H1 (cell line): ENCODE data around the gene IFNB1. TPM values are rescaled to one million over a fixed set of nuclear protein-coding genes. Genes with fewer than 3 reads are reported as not detected.

ENCODE experiments used
- CTCF ChIA-PET: fragments of 300-600 bp; sonication (Branson Sonifier 250); formaldehyde crosslinking; loops from one replicate; lab custom pipeline; 2021; ENCODE audit not compliant: partially characterized antibody; lab: Charles Lee
- POLR2A ChIA-PET: fragments of 300-600 bp; sonication (Branson Sonifier 250); formaldehyde crosslinking; loops from one replicate; lab custom pipeline; 2021; ENCODE audit warnings: inconsistent platforms; ENCODE audit not compliant: partially characterized antibody; lab: Charles Lee
- DNase-seq, 2 experiments: peaks; one replicate each; pipeline versions ENCODE4 v3.0.0 to v3.0.0-alpha.2; 2010 to 2022; ENCODE audit warnings: low spot score in 2 of 2, low read depth in 1 of 2, mixed read lengths in 1 of 2
- FAIRE-seq: peaks from 2 replicates; lab custom pipeline; 2011; peaks lifted over from hg19 to GRCh38; lab: Jason Lieb, UNC
- H2AFZ ChIP-seq: 2 replicates; pipeline ENCODE4 v1.8.1; 2012; ENCODE audit warnings: low read length, inconsistent platforms
- H2AK5ac ChIP-seq: 2 replicates; pipeline ENCODE4 v1.6.1; 2013; ENCODE audit warnings: low read depth, low read length
- H2BK120ac ChIP-seq: replicated peaks from 2 replicates; pipeline ENCODE3; 2013; ENCODE audit warnings: low read depth, low read length, inconsistent platforms
- H2BK12ac ChIP-seq: 2 replicates; pipeline ENCODE4 v1.6.1; 2013; ENCODE audit warnings: low read depth, low read length
- H2BK15ac ChIP-seq: 2 replicates; pipeline ENCODE4 v1.6.1; 2013; ENCODE audit warnings: low read length
- H2BK20ac ChIP-seq: 2 replicates; pipeline ENCODE4 v1.6.1; 2013; ENCODE audit warnings: low read length
- H2BK5ac ChIP-seq: 2 replicates; pipeline ENCODE4 v1.6.1; 2013; ENCODE audit warnings: low read depth, low read length
- H3K14ac ChIP-seq: 2 replicates; pipeline ENCODE4 v1.6.1; 2013; ENCODE audit warnings: inconsistent platforms; ENCODE audit not compliant: insufficient read length
- H3K18ac ChIP-seq: 2 replicates; pipeline ENCODE4 v1.6.1; 2013; ENCODE audit warnings: low read length; ENCODE audit errors: extremely low read depth
- H3K23ac ChIP-seq: 2 replicates; pipeline ENCODE4 v1.6.1; 2013; ENCODE audit warnings: inconsistent platforms; ENCODE audit not compliant: insufficient read length
- H3K23me2 ChIP-seq: 2 replicates; pipeline ENCODE4 v1.6.1; 2013; ENCODE audit warnings: low read depth, low read length
- H3K27ac ChIP-seq: 2 replicates; pipeline ENCODE4 v1.6.1; 2011; ENCODE audit warnings: low read depth, low read length, inconsistent platforms
- H3K27me3 ChIP-seq, 4 experiments: replicated peaks in 1 of 4; 1 replicate in 1 of 4; 2 replicates in 3 of 4; pipeline versions ENCODE4 v1.6.1 to v1.8.1; 2011 to 2013; ENCODE audit warnings: low read length in 3 of 4, mild to moderate bottlenecking in 3 of 4, inconsistent platforms in 2 of 4, mixed read lengths in 2 of 4, moderate library complexity in 1 of 4; ENCODE audit not compliant: control insufficient read depth in 3 of 4, insufficient read depth in 3 of 4; ENCODE audit errors: extremely low read depth in 1 of 4
- H3K36me3 ChIP-seq, 4 experiments: 2 replicates each; pipeline versions ENCODE4 v1.6.1 to v1.8.1; 2011 to 2013; ENCODE audit warnings: mild to moderate bottlenecking in 4 of 4, low read length in 3 of 4, moderate library complexity in 2 of 4, control low read depth in 1 of 4, inconsistent platforms in 1 of 4; ENCODE audit not compliant: insufficient read depth in 4 of 4, control insufficient read depth in 2 of 4
- H3K4ac ChIP-seq: replicated peaks from 2 replicates; pipeline ENCODE3; 2013; ENCODE audit warnings: low read length, low read depth, mixed read lengths, inconsistent platforms; ENCODE audit not compliant: insufficient read length
- H3K4me1 ChIP-seq, 4 experiments: replicated peaks in 1 of 4; 1 replicate in 1 of 4; 2 replicates in 3 of 4; pipeline versions ENCODE4 v1.6.1 to v1.8.1; 2011 to 2013; ENCODE audit warnings: low read length in 3 of 4, inconsistent platforms in 2 of 4, mixed read lengths in 1 of 4; ENCODE audit not compliant: insufficient read depth in 4 of 4, control insufficient read depth in 3 of 4
- H3K4me2 ChIP-seq, 2 experiments: 2 replicates each; pipeline versions ENCODE4 v1.6.1 to v1.8.1; 2011 to 2013; ENCODE audit warnings: low read depth in 2 of 2, low read length in 2 of 2, control low read depth in 1 of 2, inconsistent platforms in 1 of 2, mild to moderate bottlenecking in 1 of 2; ENCODE audit not compliant: insufficient read depth in 1 of 2
- H3K4me3 ChIP-seq, 4 experiments: fragments of 200-600, 300-600 bp in 1 of 4; sonication (generic), shearing (Covaris generic), sonication (Bioruptor Twin) in 1 of 4; 2 replicates each; pipeline versions ENCODE4 v1.5.1 to v1.8.1; 2011 to 2016; ENCODE audit warnings: low read length in 4 of 4, low read depth in 3 of 4, control low read depth in 2 of 4, inconsistent platforms in 2 of 4, mild to moderate bottlenecking in 2 of 4, mixed read lengths in 1 of 4, moderate library complexity in 1 of 4; ENCODE audit not compliant: insufficient read depth in 2 of 4; ENCODE audit errors: extremely low read depth in 1 of 4
- H3K56ac ChIP-seq: replicated peaks from 2 replicates; pipeline ENCODE3; 2013; ENCODE audit warnings: low read depth, mild to moderate bottlenecking, mixed read lengths, low read length, inconsistent platforms; ENCODE audit not compliant: insufficient read length
- H3K79me1 ChIP-seq: 2 replicates; pipeline ENCODE4 v1.6.1; 2013; ENCODE audit warnings: low read depth, low read length, control low read depth
- H3K79me2 ChIP-seq, 2 experiments: 2 replicates each; pipeline versions ENCODE4 v1.6.1 to v1.8.1; 2012 to 2013; ENCODE audit warnings: low read length in 2 of 2, mild to moderate bottlenecking in 2 of 2, inconsistent platforms in 1 of 2; ENCODE audit not compliant: insufficient read depth in 2 of 2, control insufficient read depth in 1 of 2
- H3K9ac ChIP-seq, 4 experiments: replicated peaks in 1 of 4; 1 replicate in 1 of 4; 2 replicates in 3 of 4; pipeline versions ENCODE4 v1.6.1 to v1.8.1; 2011 to 2013; ENCODE audit warnings: low read depth in 3 of 4, low read length in 3 of 4, control low read depth in 2 of 4, mild to moderate bottlenecking in 2 of 4, moderate library complexity in 2 of 4, inconsistent platforms in 1 of 4; ENCODE audit errors: extremely low read depth in 1 of 4
- H3K9me3 ChIP-seq, 2 experiments: 2 replicates each; pipeline versions ENCODE4 v1.6.1 to v1.8.1; 2012 to 2013; ENCODE audit warnings: mild to moderate bottlenecking in 2 of 2, moderate library complexity in 2 of 2, control low read depth in 1 of 2, inconsistent platforms in 1 of 2, low read depth in 1 of 2, low read length in 1 of 2, mixed read lengths in 1 of 2; ENCODE audit not compliant: insufficient read depth in 2 of 2
- H4K20me1 ChIP-seq, 2 experiments: replicated peaks in 1 of 2; 2 replicates each; pipeline versions ENCODE3 to v1.8.1; 2011 to 2013; ENCODE audit warnings: inconsistent platforms in 2 of 2, low read length in 2 of 2, mild to moderate bottlenecking in 1 of 2; ENCODE audit not compliant: insufficient read depth in 2 of 2, control insufficient read depth in 1 of 2
- H4K5ac ChIP-seq: 2 replicates; pipeline ENCODE4 v1.6.1; 2013; ENCODE audit warnings: low read length, low read depth, mixed read lengths, inconsistent platforms; ENCODE audit not compliant: insufficient read length
- H4K8ac ChIP-seq: 2 replicates; pipeline ENCODE4 v1.8.0; 2013; ENCODE audit warnings: mild to moderate bottlenecking, moderate library complexity, low read length, inconsistent platforms; ENCODE audit not compliant: insufficient read depth; ENCODE audit errors: extremely low read depth
- H4K91ac ChIP-seq: replicated peaks from 2 replicates; pipeline ENCODE3; 2013; ENCODE audit warnings: low read length, mixed read lengths, inconsistent platforms; ENCODE audit not compliant: insufficient read length
- ATF3 ChIP-seq: IDR thresholded peaks from 2 replicates; pipeline ENCODE4 v1.6.1; 2011; ENCODE audit warnings: low read depth, mild to moderate bottlenecking, low read length; ENCODE audit not compliant: insufficient read depth
- BACH1 ChIP-seq: IDR thresholded peaks from 2 replicates; pipeline ENCODE4 v1.6.1; 2012; ENCODE audit warnings: low read length, improper control_type of control experiment
- CTBP2 ChIP-seq: IDR thresholded peaks from 2 replicates; pipeline ENCODE4 v1.7.0; 2011; ENCODE audit warnings: borderline replicate concordance, mild to moderate bottlenecking, moderate library complexity, mixed read lengths, low read length; ENCODE audit not compliant: insufficient read depth, insufficient read length
- FOSL1 ChIP-seq: IDR thresholded peaks from 2 replicates; pipeline ENCODE4 v1.6.1; 2011; ENCODE audit warnings: mild to moderate bottlenecking, low read depth, low read length, moderate library complexity; ENCODE audit not compliant: insufficient read depth
- USF2 ChIP-seq: IDR thresholded peaks from 2 replicates; pipeline ENCODE4 v1.6.1; 2011; ENCODE audit warnings: low read length, improper control_type of control experiment
- ZNF274 ChIP-seq: IDR thresholded peaks from 2 replicates; pipeline ENCODE4 v1.7.0; 2012; ENCODE audit warnings: low read length, borderline replicate concordance; ENCODE audit errors: extremely low read depth
- WGBS, 2 experiments: shearing (Covaris generic) in 1 of 2; methylation state at CpG; one replicate each; pipeline versions ENCODE4 v1.1.6 to v1.1.7; 2013 to 2015; ENCODE audit warnings: low lambda C conversion rate in 2 of 2, mixed read lengths in 2 of 2, inconsistent platforms in 1 of 2, low coverage in 1 of 2, missing lambda C conversion rate in 1 of 2; ENCODE audit not compliant: insufficient replicate concordance in 2 of 2, insufficient coverage in 1 of 2, insufficient read length in 1 of 2; ENCODE audit errors: extremely low coverage in 1 of 2, missing lambda C conversion rate in 1 of 2; 5-methylcytosine and 5-hydroxymethylcytosine counted together
- polyA plus RNA-seq, 7 experiments: library from polyadenylated mRNA; depleted of rRNA in 3 of 7; stranded (reverse) in 5 of 7; unstranded in 2 of 7; fragments of >200 nt in 5 of 7; fragments of 200-250 nt in 2 of 7; gene quantifications; 1 replicate in 5 of 7; 2 replicates in 1 of 7; 4 replicates in 1 of 7; pipeline versions ENCODE4 v1.2.1 to v1.2.3, GENCODE V29; 2011 to 2013; ENCODE audit warnings: missing spikeins in 2 of 7, mixed read lengths in 2 of 7
- total RNA-seq: library from RNA; stranded (reverse); fragmentation: NEBNext Ultra II Directional; extraction: Animal tissue kit (Norgen Biotek cat#: 25700); gene quantifications from 2 replicates; pipeline ENCODE4 v1.2.1, GENCODE V29; 2021

IFNB1 gene
- total and polyA plus RNA-seq, 2 of the 8 experiments (the other 6 are each of a cell fraction or from before 2014, with no cell fraction given), result not detected

- no peak overlapping the region for H2BK12ac ChIP-seq
- H2AFZ ChIP-seq, result 0 out of 2 replicates have a peak overlapping the region, but pooled peaks have one; percentile 27
- H3K23me2 ChIP-seq, result no peaks in the 10 kb centered on the region
- no peak for FAIRE-seq
- no peak overlapping the region for H4K5ac ChIP-seq
- no peaks in the 10 kb centered on the region for H3K9me3 ChIP-seq
- no peaks in the 10 kb centered on the region for H3K4me1 ChIP-seq
- H3K56ac ChIP-seq, result no peak overlapping the region
- H3K23ac ChIP-seq, result no peak overlapping the region
- no peaks in the 10 kb centered on the region for H3K79me1 ChIP-seq
- no peak overlapping the region for H3K4ac ChIP-seq
- no peak for TF ChIP-seq ATF3
- TF ChIP-seq ZNF274, result no peak
- no peak for TF ChIP-seq USF2
- TF ChIP-seq FOSL1, result no peak
- no peak for TF ChIP-seq BACH1
- no peak for TF ChIP-seq CTBP2
- TF ChIP-seq, all 59 proteins: peak for 0
- H3K27ac ChIP-seq, result no peak overlapping the region
- no peak overlapping the region for H2BK20ac ChIP-seq
- no peak overlapping the region for H4K8ac ChIP-seq
- H3K79me2 ChIP-seq, result no peaks in the 10 kb centered on the region
- no peaks in the 10 kb centered on the region for H4K20me1 ChIP-seq
- no peak overlapping the region for H2BK15ac ChIP-seq
- no peak overlapping the region for H3K9ac ChIP-seq
- 88% methylated on average over 7 of the region's 7 CpGs; no CpG with 5 or more reads in 1 of the 2 experiments for WGBS, 2 experiments
- no peak overlapping the region for H2AK5ac ChIP-seq
- H2BK5ac ChIP-seq, result no peak overlapping the region
- H3K4me2 ChIP-seq, result no peak overlapping the region
- H3K14ac ChIP-seq, result no peak overlapping the region
- no peak overlapping the region for H3K4me3 ChIP-seq
- DNase-seq, result no peak
- no peaks in the 10 kb centered on the region; a peak in 1 of 7 replicates for H3K27me3 ChIP-seq
- no peak overlapping the region for H4K91ac ChIP-seq
- ChIA-PET POLR2A (no interaction called here), CTCF (interaction anchor here (1.1 to 1.2 kb wide), 4 partner anchors 21 to 497 kb away, joined by 3 read pairs; partner anchors contain the start of gene MLLT3)
- no peaks in the 10 kb centered on the region for H3K36me3 ChIP-seq
- no peak overlapping the region for H2BK120ac ChIP-seq
- H3K18ac ChIP-seq, result no peak overlapping the region
These were observed 41.5 kb upstream of the IFNB1 start for GRCh38 chr9:21119093-21119770.
